HepG2 (cell line): Measurements from ENCODE around the gene BDH2. TPM values are rescaled to one million over a fixed set of nuclear protein-coding genes. Genes with fewer than 3 reads are reported as not detected.

ENCODE experiments used
- BCL6 ChIP-seq: IDR thresholded peaks from 2 replicates; pipeline ENCODE4 v1.6.1; 2016; ENCODE audit warnings: missing genetic modification reagents, missing compliant biosample characterization
- CBX2 ChIP-seq, 2 experiments: fragments of 200-600 bp in 1 of 2; sonication (generic); formaldehyde crosslinking in 1 of 2; IDR thresholded peaks; 2 replicates each; pipeline versions ENCODE4 v1.7.0 to v1.8.1; 2018 to 2022; ENCODE audit warnings: low read depth in 2 of 2, low read length in 1 of 2, mild to moderate bottlenecking in 1 of 2, missing genetic modification reagents in 1 of 2
- CREM ChIP-seq, 2 experiments: sonication (generic) in 1 of 2; formaldehyde crosslinking in 1 of 2; IDR thresholded peaks; 2 replicates each; pipeline versions ENCODE4 v1.4.0 to v1.6.1; 2016 to 2020; ENCODE audit warnings: antibody characterized with exemption in 1 of 2, mild to moderate bottlenecking in 1 of 2, missing genetic modification reagents in 1 of 2
- ELF3 ChIP-seq: IDR thresholded peaks from 2 replicates; pipeline ENCODE4 v1.6.1; 2016; ENCODE audit warnings: missing genetic modification reagents, missing compliant biosample characterization
- GABPB1 ChIP-seq: IDR thresholded peaks from 2 replicates; pipeline ENCODE4 v1.6.1; 2016; ENCODE audit warnings: mild to moderate bottlenecking, missing genetic modification reagents, moderate library complexity, missing compliant biosample characterization
- GATAD1 ChIP-seq: IDR thresholded peaks from 2 replicates; pipeline ENCODE4 v1.6.1; 2016; ENCODE audit warnings: missing genetic modification reagents, missing compliant biosample characterization
- HCFC1 ChIP-seq: fragments of 150-350 bp; IDR thresholded peaks from 2 replicates; pipeline ENCODE4 v1.6.1; 2014; ENCODE audit warnings: low read depth, low read length
- HDAC1 ChIP-seq: sonication (generic); formaldehyde crosslinking; IDR thresholded peaks from 2 replicates; pipeline ENCODE4 v1.5.1; 2020; ENCODE audit warnings: mild to moderate bottlenecking, missing genetic modification reagents
- HES4 ChIP-seq: sonication (generic); formaldehyde crosslinking; IDR thresholded peaks from 2 replicates; pipeline ENCODE4 v1.9.0; 2021; ENCODE audit warnings: mild to moderate bottlenecking, missing genetic modification reagents, borderline replicate concordance
- MIXL1 ChIP-seq: IDR thresholded peaks from 2 replicates; pipeline ENCODE4 v1.6.1; 2016
- NR2C2 ChIP-seq: sonication (generic); formaldehyde crosslinking; IDR thresholded peaks from 2 replicates; pipeline ENCODE4 v1.4.0; 2020; ENCODE audit warnings: missing genetic modification reagents, mild to moderate bottlenecking, moderate library complexity, borderline replicate concordance
- POGZ ChIP-seq: sonication (generic); formaldehyde crosslinking; IDR thresholded peaks from 2 replicates; pipeline ENCODE4 v1.4.0; 2020; ENCODE audit warnings: mild to moderate bottlenecking, missing genetic modification reagents
- POLR2G ChIP-seq: fragments of 200-400 bp; formaldehyde crosslinking; IDR thresholded peaks from 2 replicates; pipeline ENCODE4 v1.6.1; 2018; ENCODE audit warnings: mild to moderate bottlenecking, low read depth, low read length, moderate library complexity
- PPARG ChIP-seq: conservative IDR thresholded peaks from 2 replicates; pipeline ENCODE4 v1.6.1; 2016; ENCODE audit warnings: missing biosample characterization, missing genetic modification reagents
- RXRB ChIP-seq: IDR thresholded peaks from 2 replicates; pipeline ENCODE4 v1.6.1; 2016; ENCODE audit warnings: borderline replicate concordance, missing genetic modification reagents, missing compliant biosample characterization
- SAP130 ChIP-seq: IDR thresholded peaks from 2 replicates; pipeline ENCODE4 v1.6.1; 2016; ENCODE audit warnings: low read depth
- SOX13 ChIP-seq, 3 experiments: fragments of 450-650 bp in 1 of 3; sonication (generic) in 1 of 3; formaldehyde crosslinking in 1 of 3; IDR thresholded peaks in 2 of 3; conservative IDR thresholded peaks in 1 of 3; 2 replicates each; pipeline versions ENCODE4 v1.5.0 to v1.6.1; 2016 to 2020; ENCODE audit warnings: antibody characterized with exemption in 1 of 3, mild to moderate bottlenecking in 1 of 3, missing compliant biosample characterization in 1 of 3, missing genetic modification reagents in 1 of 3, moderate library complexity in 1 of 3
- SOX6 ChIP-seq, 2 experiments: fragments of 450-650 bp in 1 of 2; sonication (generic) in 1 of 2; formaldehyde crosslinking in 1 of 2; IDR thresholded peaks; 2 replicates each; pipeline versions ENCODE4 v1.4.0 to v1.6.1; 2017 to 2020; ENCODE audit warnings: antibody characterized with exemption in 1 of 2, mild to moderate bottlenecking in 1 of 2, missing genetic modification reagents in 1 of 2
- TCF7 ChIP-seq: sonication (generic); IDR thresholded peaks from 2 replicates; pipeline ENCODE4 v1.6.1; 2016; ENCODE audit warnings: antibody characterized with exemption, low read depth
- TMF1 ChIP-seq: sonication (generic); formaldehyde crosslinking; IDR thresholded peaks from 2 replicates; pipeline ENCODE4 v1.8.1; 2022; ENCODE audit warnings: low read depth, missing genetic modification reagents
- ZFY ChIP-seq: sonication (generic); formaldehyde crosslinking; IDR thresholded peaks from 2 replicates; pipeline ENCODE4 v1.4.0; 2020; ENCODE audit warnings: missing genetic modification reagents
- ZNF143 ChIP-seq: sonication (generic); formaldehyde crosslinking; IDR thresholded peaks from 2 replicates; pipeline ENCODE4 v1.4.0; 2020; ENCODE audit warnings: missing genetic modification reagents
- ZNF282 ChIP-seq: fragments of 450-650 bp; IDR thresholded peaks from 2 replicates; pipeline ENCODE4 v1.6.1; 2018; ENCODE audit not compliant: partially characterized antibody
- ZNF331 ChIP-seq: sonication (generic); formaldehyde crosslinking; IDR thresholded peaks from 2 replicates; pipeline ENCODE4 v1.4.0; 2020; ENCODE audit warnings: missing genetic modification reagents
- ZNF530 ChIP-seq: sonication (generic); formaldehyde crosslinking; IDR thresholded peaks from 2 replicates; pipeline ENCODE4 v1.5.0; 2020; ENCODE audit warnings: low read depth, mild to moderate bottlenecking, missing genetic modification reagents
- polyA plus RNA-seq, 8 experiments: library from polyadenylated mRNA; depleted of rRNA in 3 of 8; stranded (reverse) in 7 of 8; unstranded in 1 of 8; fragments of >200 nt; fragmentation: Illumina TruSeq in 4 of 8; extraction: Trizol in 4 of 8; gene quantifications; 2 replicates each; pipeline versions ENCODE4 v1.2.1 to v1.2.3, GENCODE V29; 2011 to 2016; ENCODE audit warnings: low read depth in 4 of 8, missing spikeins in 1 of 8, mixed read lengths in 1 of 8; ENCODE audit not compliant: insufficient read depth in 1 of 8
- total RNA-seq, 5 experiments: library from RNA; depleted of rRNA; stranded (reverse); fragments of >200 nt; fragmentation: Illumina TruSeq; extraction: Trizol; gene quantifications; 2 replicates each; pipeline ENCODE4 v1.2.3, GENCODE V29; 2016; ENCODE audit warnings: low read depth in 1 of 5
- TF ChIP-seq, protein P1 (sequence below), 2 experiments: sonication (generic) in 1 of 2; formaldehyde crosslinking in 1 of 2; IDR thresholded peaks; 2 replicates each; pipeline versions ENCODE4 v1.4.0 to v1.6.1; 2018 to 2020; ENCODE audit warnings: missing genetic modification reagents in 2 of 2, borderline replicate concordance in 1 of 2, low read depth in 1 of 2, mild to moderate bottlenecking in 1 of 2, missing biosample characterization in 1 of 2
- TF ChIP-seq, protein P2 (sequence below): sonication (generic); formaldehyde crosslinking; IDR thresholded peaks from 2 replicates; pipeline ENCODE4 v1.4.0; 2020; ENCODE audit warnings: missing genetic modification reagents

BDH2 gene
- total and polyA plus RNA-seq, 2 of the 13 experiments (the other 11 are each of a cell fraction or from before 2014, with no cell fraction given): 34.8 to 46.2 TPM

DNA sequence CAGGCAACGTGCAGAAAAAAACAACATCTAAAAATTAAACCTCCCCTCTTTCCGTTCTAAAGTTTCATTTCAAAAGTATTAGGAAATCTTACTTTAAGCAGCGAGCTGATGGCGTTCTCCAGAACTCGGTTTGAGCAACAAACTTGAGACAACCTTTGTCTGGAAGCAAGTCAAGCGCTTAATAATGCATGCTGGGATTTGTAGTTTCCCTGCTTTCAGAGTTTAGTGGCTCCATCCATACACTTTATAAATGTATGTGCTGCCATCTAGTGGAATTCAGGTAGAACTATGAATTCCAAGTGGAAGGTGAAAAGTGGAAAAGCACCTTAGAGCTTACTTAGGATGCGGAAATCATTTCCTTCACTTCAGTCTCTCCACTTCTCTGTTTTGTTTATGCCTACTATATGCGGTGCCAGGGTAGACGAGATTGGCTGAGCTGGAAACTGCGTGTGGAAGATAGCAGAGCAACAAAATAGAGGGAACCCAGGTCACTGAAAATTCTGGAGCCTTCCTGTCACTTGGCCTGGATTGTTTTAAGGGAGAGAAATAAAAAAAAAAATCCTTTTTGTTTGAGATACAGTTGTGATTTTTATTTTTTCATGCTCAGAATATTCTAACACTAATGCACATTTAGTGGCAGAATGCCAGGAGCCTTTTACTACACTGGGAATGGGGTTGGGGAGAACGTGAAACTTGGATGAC, at the start of gene BDH2 (continued):
- TF ChIP-seq ELF3 (CRISPR knock-in tag): 0 out of 2 replicates have a peak, but pooled peaks have one; percentile 17
- TF ChIP-seq NR2C2: peak; percentile 42; the same call in 1 of the 2 replicates
- TF ChIP-seq, protein P1, sequence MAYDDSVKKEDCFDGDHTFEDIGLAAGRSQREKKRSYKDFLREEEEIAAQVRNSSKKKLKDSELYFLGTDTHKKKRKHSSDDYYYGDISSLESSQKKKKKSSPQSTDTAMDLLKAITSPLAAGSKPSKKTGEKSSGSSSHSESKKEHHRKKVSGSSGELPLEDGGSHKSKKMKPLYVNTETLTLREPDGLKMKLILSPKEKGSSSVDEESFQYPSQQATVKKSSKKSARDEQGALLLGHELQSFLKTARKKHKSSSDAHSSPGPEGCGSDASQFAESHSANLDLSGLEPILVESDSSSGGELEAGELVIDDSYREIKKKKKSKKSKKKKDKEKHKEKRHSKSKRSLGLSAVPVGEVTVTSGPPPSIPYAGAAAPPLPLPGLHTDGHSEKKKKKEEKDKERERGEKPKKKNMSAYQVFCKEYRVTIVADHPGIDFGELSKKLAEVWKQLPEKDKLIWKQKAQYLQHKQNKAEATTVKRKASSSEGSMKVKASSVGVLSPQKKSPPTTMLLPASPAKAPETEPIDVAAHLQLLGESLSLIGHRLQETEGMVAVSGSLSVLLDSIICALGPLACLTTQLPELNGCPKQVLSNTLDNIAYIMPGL (CRISPR knock-in tag; IDR thresholded peaks at IDR 0.05; ENCODE audit: borderline replicate concordance in 1 of 2, low read depth in 1 of 2): peak in 1 of 2 experiments; percentile 49; a peak in 1 of 4 replicates
- TF ChIP-seq GABPB1 (CRISPR knock-in tag): peak; percentile 19; the same call in 1 of the 2 replicates
- TF ChIP-seq HES4: no peak
- TF ChIP-seq ZNF143 (CRISPR knock-in tag): peak; percentile 95
- TF ChIP-seq TMF1 (CRISPR knock-in tag): no peak
- TF ChIP-seq, protein P2, sequence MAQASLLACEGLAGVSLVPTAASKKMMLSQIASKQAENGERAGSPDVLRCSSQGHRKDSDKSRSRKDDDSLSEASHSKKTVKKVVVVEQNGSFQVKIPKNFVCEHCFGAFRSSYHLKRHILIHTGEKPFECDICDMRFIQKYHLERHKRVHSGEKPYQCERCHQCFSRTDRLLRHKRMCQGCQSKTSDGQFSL (CRISPR knock-in tag): no peak
- no peak for TF ChIP-seq ZNF282
- TF ChIP-seq SOX13 (IDR thresholded peaks at IDR 0.05): no peak
- TF ChIP-seq SOX13 (CRISPR knock-in tag; conservative IDR thresholded peaks at IDR 0.05 in 1 of 2, IDR thresholded peaks at IDR 0.05 in 1 of 2): 0 out of 4 replicates have a peak, but pooled peaks of 1 of the 2 experiments have one; percentile 23
- peak; percentile 95 for TF ChIP-seq MIXL1 (CRISPR knock-in tag)
- peak; percentile 86 for TF ChIP-seq HCFC1
- 0 out of 2 replicates have a peak, but pooled peaks have one; percentile 38 for TF ChIP-seq PPARG (CRISPR knock-in tag)
- TF ChIP-seq BCL6 (CRISPR knock-in tag): no peak
- TF ChIP-seq CREM (IDR thresholded peaks at IDR 0.05): peak; percentile 56; the same call in 1 of the 2 replicates
- no peak for TF ChIP-seq CREM (CRISPR knock-in tag; IDR thresholded peaks at IDR 0.05)
- no peak for TF ChIP-seq SOX6 (IDR thresholded peaks at IDR 0.05)
- peak; percentile 33; the same call in 1 of the 2 replicates for TF ChIP-seq SOX6 (CRISPR knock-in tag; IDR thresholded peaks at IDR 0.05)
- TF ChIP-seq HDAC1: 0 out of 2 replicates have a peak, but pooled peaks have one; percentile 40
- TF ChIP-seq SAP130 (CRISPR knock-in tag): peak; percentile 68
- peak; percentile 53; the same call in 1 of the 2 replicates for TF ChIP-seq RXRB (CRISPR knock-in tag)
- TF ChIP-seq POLR2G: 0 out of 2 replicates have a peak, but pooled peaks have one; percentile 30
- TF ChIP-seq POGZ (CRISPR knock-in tag): 0 out of 2 replicates have a peak, but pooled peaks have one; percentile 34
- no peak for TF ChIP-seq ZNF530 (CRISPR knock-in tag)
- TF ChIP-seq ZFY (CRISPR knock-in tag): 0 out of 2 replicates have a peak, but pooled peaks have one; percentile 26
- no peak for TF ChIP-seq CBX2 (IDR thresholded peaks at IDR 0.05; ENCODE audit: low read depth, low read length)
- no peak for TF ChIP-seq CBX2 (CRISPR knock-in tag; IDR thresholded peaks at IDR 0.05; ENCODE audit: low read depth)
- TF ChIP-seq TCF7: no peak
- 0 out of 2 replicates have a peak, but pooled peaks have one; percentile 39 for TF ChIP-seq GATAD1 (CRISPR knock-in tag)
- TF ChIP-seq ZNF331 (CRISPR knock-in tag): peak; percentile 13; the same call in 1 of the 2 replicates
